GM23338 (cell line): ENCODE data around the gene CLDN16. TPM values are rescaled to one million over a fixed set of nuclear protein-coding genes. Genes with fewer than 3 reads are reported as not detected.

ENCODE experiments used
- ATAC-seq: fragments of 200-7000 bp; cut with Tn5 transposase; 3 replicates; pipeline ENCODE4 v1.9.1; 2020
- DNase-seq: peaks from one replicate; pipeline ENCODE4 v3.0.0-alpha.2; 2015; ENCODE audit warnings: low spot score
- H2AFZ ChIP-seq: fragments of 200-600 bp; sonication (generic); 2 replicates; pipeline ENCODE4 v1.8.0; 2016; ENCODE audit warnings: antibody characterized with exemption, mild to moderate bottlenecking, moderate library complexity
- H3F3A ChIP-seq: fragments of 200-600 bp; sonication (generic); replicated peaks from 2 replicates; pipeline ENCODE4 v1.8.0; 2017; ENCODE audit warnings: antibody characterized with exemption, mixed run types, low read depth
- H3K27ac ChIP-seq: fragments of 200-600 bp; sonication (generic); 2 replicates; pipeline ENCODE4 v1.6.1; 2016; ENCODE audit warnings: low read depth
- H3K27me3 ChIP-seq: fragments of 200-600 bp; sonication (generic); 2 replicates; pipeline ENCODE4 v1.8.0; 2016; ENCODE audit warnings: mild to moderate bottlenecking, mixed run types, moderate library complexity; ENCODE audit not compliant: insufficient read depth
- H3K36me3 ChIP-seq: fragments of 200-600 bp; sonication (generic); 2 replicates; pipeline ENCODE4 v1.8.0; 2016; ENCODE audit warnings: mild to moderate bottlenecking; ENCODE audit not compliant: insufficient read depth
- H3K4me1 ChIP-seq: fragments of 200-600 bp; sonication (generic); 2 replicates; pipeline ENCODE4 v1.8.0; 2016; ENCODE audit warnings: mild to moderate bottlenecking, moderate library complexity; ENCODE audit not compliant: insufficient read depth
- H3K4me2 ChIP-seq: fragments of 200-600 bp; sonication (generic); 2 replicates; pipeline ENCODE4 v1.7.1; 2017; ENCODE audit warnings: mixed run types
- H3K4me3 ChIP-seq: fragments of 200-600 bp; sonication (generic); 2 replicates; pipeline ENCODE4 v1.6.1; 2016; ENCODE audit warnings: mixed run types
- H3K79me2 ChIP-seq: fragments of 200-600 bp; sonication (generic); replicated peaks from 2 replicates; pipeline ENCODE4 v1.8.0; 2017; ENCODE audit warnings: mild to moderate bottlenecking; ENCODE audit not compliant: insufficient read depth
- H3K9me2 ChIP-seq: fragments of 200-600 bp; sonication (generic); 2 replicates; pipeline ENCODE4 v1.8.0; 2017; ENCODE audit not compliant: insufficient read depth
- H4K20me1 ChIP-seq: fragments of 200-600 bp; sonication (generic); replicated peaks from 2 replicates; pipeline ENCODE4 v1.8.0; 2017; ENCODE audit warnings: mild to moderate bottlenecking; ENCODE audit not compliant: insufficient read depth
- H3K27ac Mint-ChIP-seq: 2 replicates; pipeline ENCODE4 v1.8.0; 2020; ENCODE audit warnings: inconsistent platforms, mild to moderate bottlenecking, moderate library complexity, mixed read lengths
- H3K27me3 Mint-ChIP-seq: 3 replicates; pipeline ENCODE4 v1.8.0; 2022; ENCODE audit warnings: low read depth, mild to moderate bottlenecking, moderate library complexity, mixed read lengths, inconsistent platforms; ENCODE audit not compliant: insufficient read depth, poor library complexity
- H3K36me3 Mint-ChIP-seq: 3 replicates; pipeline ENCODE4 v1.8.0; 2021; ENCODE audit warnings: low read depth, mild to moderate bottlenecking, inconsistent platforms, moderate library complexity, mixed read lengths
- H3K4me1 Mint-ChIP-seq: 3 replicates; pipeline ENCODE4 v1.8.0; 2020; ENCODE audit warnings: mild to moderate bottlenecking, inconsistent platforms, mixed read lengths
- H3K4me3 Mint-ChIP-seq: 3 replicates; pipeline ENCODE4 v1.8.0; 2021; ENCODE audit warnings: moderate library complexity, mild to moderate bottlenecking, inconsistent platforms, mixed read lengths
- H3K9me3 Mint-ChIP-seq: 3 replicates; pipeline ENCODE4 v1.8.0; 2020; ENCODE audit warnings: moderate library complexity, mild to moderate bottlenecking, inconsistent platforms, mixed read lengths
- CREB1 ChIP-seq: fragments of 250-450 bp; sonication (Bioruptor Pico); IDR thresholded peaks from 2 replicates; pipeline ENCODE4 v1.5.0; 2020; ENCODE audit warnings: low read depth, mild to moderate bottlenecking, moderate library complexity
- CTCF ChIP-seq, 2 experiments: fragments of 200-600 bp in 1 of 2; sonication (generic) in 1 of 2; conservative IDR thresholded peaks; 2 replicates each; pipeline versions ENCODE4 v1.5.1 to v1.6.1; 2016 to 2017; ENCODE audit warnings: antibody characterized with exemption in 2 of 2, low read depth in 2 of 2, mild to moderate bottlenecking in 2 of 2, moderate library complexity in 1 of 2
- EZH2 ChIP-seq: fragments of 200-600 bp; sonication (generic); IDR thresholded peaks from one replicate; pipeline ENCODE4 v1.8.0; 2017; ENCODE audit warnings: antibody characterized with exemption, mild to moderate bottlenecking, low read depth; ENCODE audit not compliant: unreplicated experiment
- EZH2phosphoT487 ChIP-seq: fragments of 200-600 bp; sonication (generic); IDR thresholded peaks from one replicate; pipeline ENCODE4 v1.8.1; 2018; ENCODE audit warnings: antibody characterized with exemption; ENCODE audit not compliant: unreplicated experiment
- JUNB ChIP-seq: IDR thresholded peaks from one replicate; pipeline ENCODE4 v1.6.1; 2016; ENCODE audit warnings: antibody characterized with exemption; ENCODE audit not compliant: unreplicated experiment
- POLR2AphosphoS5 ChIP-seq: IDR thresholded peaks from 2 replicates; pipeline ENCODE4 v1.6.1; 2016; ENCODE audit warnings: antibody characterized with exemption, low read depth
- STAT1 ChIP-seq: IDR thresholded peaks from one replicate; pipeline ENCODE4 v1.6.1; 2016; ENCODE audit warnings: antibody characterized with exemption; ENCODE audit not compliant: unreplicated experiment
- ZNF114 ChIP-seq: fragments of 250-450 bp; sonication (Bioruptor Pico); IDR thresholded peaks from 2 replicates; pipeline ENCODE4 v1.5.0; 2020; ENCODE audit warnings: mild to moderate bottlenecking, moderate library complexity
- ZNF331 ChIP-seq: fragments of 250-450 bp; sonication (Bioruptor Pico); IDR thresholded peaks from 2 replicates; pipeline ENCODE4 v1.5.0; 2020; ENCODE audit warnings: low read depth, mild to moderate bottlenecking, moderate library complexity
- polyA plus RNA-seq: library from polyadenylated mRNA; unstranded; fragments of >200 nt; fragmentation: Nextera tagmentation; extraction: Ambion mirVana; gene quantifications from 2 replicates; pipeline ENCODE4 v1.2.1, GENCODE V29; 2016
- total RNA-seq: library from RNA; depleted of rRNA; stranded (reverse); fragments of >200 nt; shearing (Covaris generic); gene quantifications from 2 replicates; pipeline ENCODE4 v1.2.3, GENCODE V29; 2014
- TF ChIP-seq, protein P1 (sequence below): IDR thresholded peaks from 2 replicates; pipeline ENCODE4 v1.6.1; 2016; ENCODE audit warnings: antibody characterized with exemption
- TF ChIP-seq, protein P2 (sequence below): IDR thresholded peaks from one replicate; pipeline ENCODE4 v1.6.1; 2018; ENCODE audit warnings: antibody characterized with exemption; ENCODE audit not compliant: unreplicated experiment
- TF ChIP-seq, protein P3 (sequence below): fragments of 250-450 bp; sonication (Bioruptor Pico); IDR thresholded peaks from 2 replicates; pipeline ENCODE4 v1.5.0; 2020; ENCODE audit warnings: mild to moderate bottlenecking, moderate library complexity

The CLDN16 gene
- total and polyA plus RNA-seq, 2 experiments from 2014 or later, result 0.06 TPM; not detected in 1

DNA sequence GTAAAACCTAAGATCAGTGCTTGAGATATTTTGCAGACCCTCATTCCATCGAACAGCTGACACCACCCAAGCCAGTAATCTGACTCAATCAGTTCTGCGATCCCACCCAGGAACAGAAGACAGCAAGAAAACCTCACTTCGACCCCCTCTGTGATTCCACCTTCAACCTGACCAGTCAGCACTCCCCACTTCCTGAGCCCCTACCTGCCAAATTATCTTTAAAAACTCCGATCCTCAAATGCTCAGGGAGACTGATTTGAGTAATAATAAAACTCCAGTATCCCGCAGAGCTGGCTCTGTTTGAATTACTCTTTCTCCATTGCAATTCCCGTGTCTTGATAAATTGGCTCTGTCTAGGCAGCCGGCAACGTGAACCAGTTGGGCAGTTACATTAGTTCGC, 25.7 kb upstream of the CLDN16 start:
- no peaks in the 10 kb centered on the region for H3K27me3 ChIP-seq
- H3F3A ChIP-seq, result no peaks in the 10 kb centered on the region
- no peaks in the 10 kb centered on the region for H3K27me3 Mint-ChIP-seq
- no peak overlapping the region for H3K27ac ChIP-seq
- H3K4me1 Mint-ChIP-seq, result peaks cover 15% of the 10 kb centered on the region
- no peaks in the 10 kb centered on the region for H4K20me1 ChIP-seq
- peaks cover 3% of the 10 kb centered on the region; the same call in 1 of the 2 replicates for H3K9me2 ChIP-seq
- H3K27ac Mint-ChIP-seq, result peak overlapping the region; percentile 30
- peaks cover 9% of the 10 kb centered on the region; the same call in 2 of the 3 replicates for H3K9me3 Mint-ChIP-seq
- 0 out of 2 replicates have a peak overlapping the region, but pooled peaks have one; percentile 12 for H3K4me3 ChIP-seq
- peaks cover 5% of the 10 kb centered on the region; the same call in 2 of the 3 replicates for H3K36me3 Mint-ChIP-seq
- H3K36me3 ChIP-seq, result no peaks in the 10 kb centered on the region
- no peak overlapping the region for H3K4me3 Mint-ChIP-seq
- ATAC-seq (peak; percentile 59), DNase-seq (peak; percentile 77)
- peak overlapping the region; percentile 40 for H3K4me2 ChIP-seq
- TF ChIP-seq EZH2 (no peak), STAT1 (no peak), CREB1 (no peak), CTCF (conservative IDR thresholded peaks at IDR 0.05; ENCODE audit: low read depth in 2 of 2) (no peak), ZNF114 (CRISPR knock-in tag) (no peak), ZNF331 (CRISPR knock-in tag) (no peak), JUNB (no peak), EZH2phosphoT487 (no peak), POLR2AphosphoS5 (no peak)
- TF ChIP-seq, protein P1, sequence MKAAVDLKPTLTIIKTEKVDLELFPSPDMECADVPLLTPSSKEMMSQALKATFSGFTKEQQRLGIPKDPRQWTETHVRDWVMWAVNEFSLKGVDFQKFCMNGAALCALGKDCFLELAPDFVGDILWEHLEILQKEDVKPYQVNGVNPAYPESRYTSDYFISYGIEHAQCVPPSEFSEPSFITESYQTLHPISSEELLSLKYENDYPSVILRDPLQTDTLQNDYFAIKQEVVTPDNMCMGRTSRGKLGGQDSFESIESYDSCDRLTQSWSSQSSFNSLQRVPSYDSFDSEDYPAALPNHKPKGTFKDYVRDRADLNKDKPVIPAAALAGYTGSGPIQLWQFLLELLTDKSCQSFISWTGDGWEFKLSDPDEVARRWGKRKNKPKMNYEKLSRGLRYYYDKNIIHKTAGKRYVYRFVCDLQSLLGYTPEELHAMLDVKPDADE, result no peak
- TF ChIP-seq, protein P2, sequence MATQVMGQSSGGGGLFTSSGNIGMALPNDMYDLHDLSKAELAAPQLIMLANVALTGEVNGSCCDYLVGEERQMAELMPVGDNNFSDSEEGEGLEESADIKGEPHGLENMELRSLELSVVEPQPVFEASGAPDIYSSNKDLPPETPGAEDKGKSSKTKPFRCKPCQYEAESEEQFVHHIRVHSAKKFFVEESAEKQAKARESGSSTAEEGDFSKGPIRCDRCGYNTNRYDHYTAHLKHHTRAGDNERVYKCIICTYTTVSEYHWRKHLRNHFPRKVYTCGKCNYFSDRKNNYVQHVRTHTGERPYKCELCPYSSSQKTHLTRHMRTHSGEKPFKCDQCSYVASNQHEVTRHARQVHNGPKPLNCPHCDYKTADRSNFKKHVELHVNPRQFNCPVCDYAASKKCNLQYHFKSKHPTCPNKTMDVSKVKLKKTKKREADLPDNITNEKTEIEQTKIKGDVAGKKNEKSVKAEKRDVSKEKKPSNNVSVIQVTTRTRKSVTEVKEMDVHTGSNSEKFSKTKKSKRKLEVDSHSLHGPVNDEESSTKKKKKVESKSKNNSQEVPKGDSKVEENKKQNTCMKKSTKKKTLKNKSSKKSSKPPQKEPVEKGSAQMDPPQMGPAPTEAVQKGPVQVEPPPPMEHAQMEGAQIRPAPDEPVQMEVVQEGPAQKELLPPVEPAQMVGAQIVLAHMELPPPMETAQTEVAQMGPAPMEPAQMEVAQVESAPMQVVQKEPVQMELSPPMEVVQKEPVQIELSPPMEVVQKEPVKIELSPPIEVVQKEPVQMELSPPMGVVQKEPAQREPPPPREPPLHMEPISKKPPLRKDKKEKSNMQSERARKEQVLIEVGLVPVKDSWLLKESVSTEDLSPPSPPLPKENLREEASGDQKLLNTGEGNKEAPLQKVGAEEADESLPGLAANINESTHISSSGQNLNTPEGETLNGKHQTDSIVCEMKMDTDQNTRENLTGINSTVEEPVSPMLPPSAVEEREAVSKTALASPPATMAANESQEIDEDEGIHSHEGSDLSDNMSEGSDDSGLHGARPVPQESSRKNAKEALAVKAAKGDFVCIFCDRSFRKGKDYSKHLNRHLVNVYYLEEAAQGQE, result no peak
- TF ChIP-seq, protein P3, sequence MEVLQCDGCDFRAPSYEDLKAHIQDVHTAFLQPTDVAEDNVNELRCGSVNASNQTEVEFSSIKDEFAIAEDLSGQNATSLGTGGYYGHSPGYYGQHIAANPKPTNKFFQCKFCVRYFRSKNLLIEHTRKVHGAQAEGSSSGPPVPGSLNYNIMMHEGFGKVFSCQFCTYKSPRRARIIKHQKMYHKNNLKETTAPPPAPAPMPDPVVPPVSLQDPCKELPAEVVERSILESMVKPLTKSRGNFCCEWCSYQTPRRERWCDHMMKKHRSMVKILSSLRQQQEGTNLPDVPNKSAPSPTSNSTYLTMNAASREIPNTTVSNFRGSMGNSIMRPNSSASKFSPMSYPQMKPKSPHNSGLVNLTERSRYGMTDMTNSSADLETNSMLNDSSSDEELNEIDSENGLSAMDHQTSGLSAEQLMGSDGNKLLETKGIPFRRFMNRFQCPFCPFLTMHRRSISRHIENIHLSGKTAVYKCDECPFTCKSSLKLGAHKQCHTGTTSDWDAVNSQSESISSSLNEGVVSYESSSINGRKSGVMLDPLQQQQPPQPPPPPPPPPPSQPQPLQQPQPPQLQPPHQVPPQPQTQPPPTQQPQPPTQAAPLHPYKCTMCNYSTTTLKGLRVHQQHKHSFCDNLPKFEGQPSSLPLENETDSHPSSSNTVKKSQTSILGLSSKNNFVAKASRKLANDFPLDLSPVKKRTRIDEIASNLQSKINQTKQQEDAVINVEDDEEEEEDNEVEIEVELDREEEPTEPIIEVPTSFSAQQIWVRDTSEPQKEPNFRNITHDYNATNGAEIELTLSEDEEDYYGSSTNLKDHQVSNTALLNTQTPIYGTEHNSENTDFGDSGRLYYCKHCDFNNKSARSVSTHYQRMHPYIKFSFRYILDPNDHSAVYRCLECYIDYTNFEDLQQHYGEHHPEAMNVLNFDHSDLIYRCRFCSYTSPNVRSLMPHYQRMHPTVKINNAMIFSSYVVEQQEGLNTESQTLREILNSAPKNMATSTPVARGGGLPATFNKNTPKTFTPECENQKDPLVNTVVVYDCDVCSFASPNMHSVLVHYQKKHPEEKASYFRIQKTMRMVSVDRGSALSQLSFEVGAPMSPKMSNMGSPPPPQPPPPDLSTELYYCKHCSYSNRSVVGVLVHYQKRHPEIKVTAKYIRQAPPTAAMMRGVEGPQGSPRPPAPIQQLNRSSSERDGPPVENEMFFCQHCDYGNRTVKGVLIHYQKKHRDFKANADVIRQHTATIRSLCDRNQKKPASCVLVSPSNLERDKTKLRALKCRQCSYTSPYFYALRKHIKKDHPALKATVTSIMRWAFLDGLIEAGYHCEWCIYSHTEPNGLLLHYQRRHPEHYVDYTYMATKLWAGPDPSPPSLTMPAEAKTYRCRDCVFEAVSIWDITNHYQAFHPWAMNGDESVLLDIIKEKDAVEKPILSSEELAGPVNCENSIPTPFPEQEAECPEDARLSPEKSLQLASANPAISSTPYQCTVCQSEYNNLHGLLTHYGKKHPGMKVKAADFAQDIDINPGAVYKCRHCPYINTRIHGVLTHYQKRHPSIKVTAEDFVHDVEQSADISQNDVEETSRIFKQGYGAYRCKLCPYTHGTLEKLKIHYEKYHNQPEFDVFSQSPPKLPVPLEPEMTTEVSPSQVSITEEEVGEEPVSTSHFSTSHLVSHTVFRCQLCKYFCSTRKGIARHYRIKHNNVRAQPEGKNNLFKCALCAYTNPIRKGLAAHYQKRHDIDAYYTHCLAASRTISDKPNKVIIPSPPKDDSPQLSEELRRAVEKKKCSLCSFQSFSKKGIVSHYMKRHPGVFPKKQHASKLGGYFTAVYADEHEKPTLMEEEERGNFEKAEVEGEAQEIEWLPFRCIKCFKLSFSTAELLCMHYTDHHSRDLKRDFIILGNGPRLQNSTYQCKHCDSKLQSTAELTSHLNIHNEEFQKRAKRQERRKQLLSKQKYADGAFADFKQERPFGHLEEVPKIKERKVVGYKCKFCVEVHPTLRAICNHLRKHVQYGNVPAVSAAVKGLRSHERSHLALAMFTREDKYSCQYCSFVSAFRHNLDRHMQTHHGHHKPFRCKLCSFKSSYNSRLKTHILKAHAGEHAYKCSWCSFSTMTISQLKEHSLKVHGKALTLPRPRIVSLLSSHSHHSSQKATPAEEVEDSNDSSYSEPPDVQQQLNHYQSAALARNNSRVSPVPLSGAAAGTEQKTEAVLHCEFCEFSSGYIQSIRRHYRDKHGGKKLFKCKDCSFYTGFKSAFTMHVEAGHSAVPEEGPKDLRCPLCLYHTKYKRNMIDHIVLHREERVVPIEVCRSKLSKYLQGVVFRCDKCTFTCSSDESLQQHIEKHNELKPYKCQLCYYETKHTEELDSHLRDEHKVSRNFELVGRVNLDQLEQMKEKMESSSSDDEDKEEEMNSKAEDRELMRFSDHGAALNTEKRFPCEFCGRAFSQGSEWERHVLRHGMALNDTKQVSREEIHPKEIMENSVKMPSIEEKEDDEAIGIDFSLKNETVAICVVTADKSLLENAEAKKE (CRISPR knock-in tag), result no peak
- H3K4me1 ChIP-seq, result peaks cover 8% of the 10 kb centered on the region
- H2AFZ ChIP-seq, result no peak overlapping the region
- H3K79me2 ChIP-seq, result no peaks in the 10 kb centered on the region
